Lung (tissue), 12 donors: ENCODE data around the gene CLEC11A. TPM values are rescaled to one million over a fixed set of nuclear protein-coding genes. Genes with fewer than 3 reads are reported as not detected.
A peak's percentile ranks its signal among the peaks of the same experiment; 100 is the strongest.

Source experiments
- ATAC-seq: fragments of 200-7000 bp; cut with Tn5 transposase; one replicate; pipeline ENCODE4 v1.9.1; 2020; ENCODE audit warnings: moderate number of reproducible peaks; ENCODE audit not compliant: insufficient read depth, low FRiP score
- DNase-seq, 3 donors: peaks; one replicate each; pipeline ENCODE4 v3.0.0-alpha.2; 2013 to 2017
- H3K27ac ChIP-seq, 2 donors: one replicate each; pipeline ENCODE4 v1.5.1; 2013; ENCODE audit warnings: mild to moderate bottlenecking in 2 of 2, moderate library complexity in 2 of 2, control low read depth in 1 of 2, inconsistent platforms in 1 of 2, low read depth in 1 of 2, low read length in 1 of 2
- H3K27me3 ChIP-seq, 3 donors: one replicate each; pipeline ENCODE4 v1.5.1; 2013; ENCODE audit warnings: low read length in 2 of 3; ENCODE audit not compliant: control insufficient read depth in 3 of 3, insufficient read depth in 3 of 3
- H3K36me3 ChIP-seq, 4 donors: one replicate each; pipeline ENCODE4 v1.5.1; 2013; ENCODE audit warnings: low read length in 4 of 4, mild to moderate bottlenecking in 1 of 4, moderate library complexity in 1 of 4; ENCODE audit not compliant: control insufficient read depth in 4 of 4, insufficient read depth in 4 of 4
- H3K4me1 ChIP-seq, 5 donors: one replicate each; pipeline ENCODE4 v1.5.1; 2013; ENCODE audit warnings: low read length in 5 of 5, mild to moderate bottlenecking in 2 of 5, moderate library complexity in 1 of 5; ENCODE audit not compliant: control insufficient read depth in 5 of 5, insufficient read depth in 5 of 5
- H3K4me3 ChIP-seq: one replicate; pipeline ENCODE4 v1.5.1; 2013; ENCODE audit warnings: mild to moderate bottlenecking, control low read depth, moderate library complexity
- H3K9ac ChIP-seq, 2 donors: one replicate each; pipeline ENCODE4 v1.5.1; 2013; ENCODE audit warnings: low read length in 2 of 2, control low read depth in 1 of 2; ENCODE audit not compliant: insufficient read depth in 1 of 2
- H3K9me3 ChIP-seq, 4 donors: one replicate each; pipeline ENCODE4 v1.5.1; 2013; ENCODE audit warnings: low read length in 3 of 4, mild to moderate bottlenecking in 1 of 4, moderate library complexity in 1 of 4; ENCODE audit not compliant: control insufficient read depth in 4 of 4, insufficient read depth in 3 of 4
- WGBS, 2 donors: extraction: QIAGEN DNeasy Blood & Tissue Kit; methylation state at CpG; one replicate each; pipeline ENCODE4 v1.1.7; 2013; 5-methylcytosine and 5-hydroxymethylcytosine counted together
- polyA plus RNA-seq, 2 donors: library from polyadenylated mRNA; stranded (reverse); fragments of 200-250 nt; gene quantifications; one replicate each; pipeline ENCODE4 v1.2.1, GENCODE V29; 2013
- total RNA-seq, 2 donors: library from RNA; depleted of rRNA in 1 of 2; stranded (reverse); fragments of >200 nt in 1 of 2; gene quantifications; one replicate each; pipeline ENCODE4 v1.2.1, GENCODE V29; 2014 to 2021
- TF ChIP-seq, protein P1 (sequence below): IDR thresholded peaks from 2 replicates; pipeline ENCODE4 v1.5.1; 2012; ENCODE audit warnings: mild to moderate bottlenecking; ENCODE audit errors: control extremely low read depth, extremely low read depth
- donor health status: control.
- donor health status: control.
- donor health status: Bipolar disorder and iron deficiency.
- donor health status: healthy.
- donor health status: DM: yes; HTN: yes; CAD: no.

Gene CLEC11A
- total and polyA plus RNA-seq, 4 donors: 7.7 to 24.6 (median 11.1) TPM

DNA sequence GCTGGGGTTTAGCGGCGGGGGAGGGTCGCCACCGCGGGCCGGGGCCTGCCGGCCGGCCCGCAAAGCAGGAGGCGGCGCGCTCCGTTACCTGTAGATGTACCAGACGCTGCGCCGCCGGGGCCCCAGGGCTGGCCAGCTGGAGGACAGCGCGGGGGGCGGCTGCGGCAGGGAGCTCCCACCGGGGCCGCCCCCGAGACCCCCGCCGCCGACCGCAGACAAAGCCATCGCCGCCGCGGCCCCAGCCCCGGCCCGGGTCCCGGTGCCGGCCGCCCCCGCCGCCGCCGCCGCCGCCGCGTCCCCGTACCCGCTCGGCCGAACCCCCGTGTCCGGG, 28.4 kb upstream of the CLEC11A start:
- Histone ChIP-seq H3K27me3 (peaks cover 11 to 51% (median 12%) of the 10 kb centered on the region in 3 donors), H3K9me3 (peaks cover 0 to 6% (median 0%) of the 10 kb centered on the region in 4 donors), H3K4me1 (no peaks in the 10 kb centered on the region), H3K9ac (no peak overlapping the region), H3K36me3 (no peaks in the 10 kb centered on the region), H3K27ac (no peak overlapping the region), H3K4me3 (no peak overlapping the region)
- DNase-seq (no peak), ATAC-seq (no peak)
- WGBS, 2 donors: 0 to 6% methylated on average over 21 to 51 of the region's 51 CpGs
- TF ChIP-seq, protein P1, sequence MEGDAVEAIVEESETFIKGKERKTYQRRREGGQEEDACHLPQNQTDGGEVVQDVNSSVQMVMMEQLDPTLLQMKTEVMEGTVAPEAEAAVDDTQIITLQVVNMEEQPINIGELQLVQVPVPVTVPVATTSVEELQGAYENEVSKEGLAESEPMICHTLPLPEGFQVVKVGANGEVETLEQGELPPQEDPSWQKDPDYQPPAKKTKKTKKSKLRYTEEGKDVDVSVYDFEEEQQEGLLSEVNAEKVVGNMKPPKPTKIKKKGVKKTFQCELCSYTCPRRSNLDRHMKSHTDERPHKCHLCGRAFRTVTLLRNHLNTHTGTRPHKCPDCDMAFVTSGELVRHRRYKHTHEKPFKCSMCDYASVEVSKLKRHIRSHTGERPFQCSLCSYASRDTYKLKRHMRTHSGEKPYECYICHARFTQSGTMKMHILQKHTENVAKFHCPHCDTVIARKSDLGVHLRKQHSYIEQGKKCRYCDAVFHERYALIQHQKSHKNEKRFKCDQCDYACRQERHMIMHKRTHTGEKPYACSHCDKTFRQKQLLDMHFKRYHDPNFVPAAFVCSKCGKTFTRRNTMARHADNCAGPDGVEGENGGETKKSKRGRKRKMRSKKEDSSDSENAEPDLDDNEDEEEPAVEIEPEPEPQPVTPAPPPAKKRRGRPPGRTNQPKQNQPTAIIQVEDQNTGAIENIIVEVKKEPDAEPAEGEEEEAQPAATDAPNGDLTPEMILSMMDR: no peak

DNA sequence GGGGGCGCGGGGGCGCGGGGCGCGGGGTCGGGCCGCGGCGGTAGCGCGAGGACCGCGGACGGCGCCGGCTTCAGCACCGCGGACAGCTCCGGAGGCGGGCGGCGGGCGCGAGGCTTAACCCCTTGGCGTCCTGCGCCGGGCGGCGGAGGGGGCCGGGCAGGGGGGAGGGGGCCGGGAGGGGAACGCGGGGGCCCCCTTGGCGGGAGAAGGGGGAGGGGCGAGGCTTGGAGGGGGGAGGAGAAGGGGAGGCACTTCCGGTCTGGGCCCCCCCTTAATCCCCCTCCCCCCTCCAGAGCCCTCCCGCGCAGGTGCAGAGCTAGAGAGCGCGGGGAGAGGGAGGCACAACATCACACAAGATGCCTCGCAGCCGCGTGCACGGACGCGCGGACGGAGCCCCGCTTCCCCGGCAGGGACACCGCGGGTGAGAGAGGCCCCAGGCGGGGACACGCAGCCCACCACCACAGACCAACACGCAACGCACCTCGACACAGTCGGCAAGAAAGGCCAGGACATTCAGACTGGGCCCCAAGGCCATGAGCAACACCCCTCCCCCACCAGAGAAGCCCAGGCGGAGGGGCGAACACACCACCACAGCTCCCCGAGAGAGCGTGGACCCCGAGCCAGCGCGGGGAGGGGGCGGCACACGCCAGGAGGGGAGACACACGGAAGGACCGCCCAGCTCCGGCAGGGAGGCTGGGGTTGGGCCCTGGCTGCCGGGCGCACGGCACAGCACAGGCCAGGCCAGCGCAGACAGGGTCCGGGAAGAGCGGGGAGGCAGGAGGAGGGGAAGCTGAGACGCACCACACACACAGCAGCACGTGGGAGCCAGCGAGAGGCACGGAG, 27.7 kb upstream of the CLEC11A start:
- Histone ChIP-seq H3K27ac (no peak overlapping the region), H3K4me3 (no peak overlapping the region), H3K36me3 (no peaks in the 10 kb centered on the region), H3K27me3 (peaks cover 11 to 49% (median 12%) of the 10 kb centered on the region in 3 donors), H3K9me3 (peaks cover 0 to 6% (median 0%) of the 10 kb centered on the region in 4 donors), H3K9ac (no peak overlapping the region), H3K4me1 (no peaks in the 10 kb centered on the region)
- TF ChIP-seq, protein P1: no peak
- WGBS, 2 donors: 3 to 4% methylated on average over 32 to 80 of the region's 81 CpGs
- DNase-seq (peak; percentile 38 to 49 (median 46)), ATAC-seq (no peak)

DNA sequence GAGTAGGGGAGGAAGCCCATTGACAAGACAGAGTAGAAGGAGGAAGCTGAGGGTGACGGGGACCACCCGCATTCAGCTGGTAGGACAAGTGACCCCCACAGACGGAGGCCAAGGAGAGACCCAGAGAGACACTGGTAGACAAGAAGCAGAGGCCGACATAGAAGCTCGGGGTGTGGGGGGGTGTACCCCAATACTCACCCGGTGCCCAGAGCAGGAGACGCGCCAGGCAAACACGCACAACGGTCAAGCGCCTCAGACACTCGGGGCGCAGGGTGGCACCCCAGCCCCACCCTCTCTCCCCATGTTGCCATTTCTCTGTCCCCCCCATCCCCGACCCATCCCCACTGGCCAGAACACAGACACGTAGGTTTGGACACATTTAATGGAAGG, 27.1 kb upstream of the CLEC11A start:
- Histone ChIP-seq H3K4me1 (no peaks in the 10 kb centered on the region), H3K27ac (no peak overlapping the region), H3K27me3 (peaks cover 10 to 43% (median 12%) of the 10 kb centered on the region in 3 donors), H3K9me3 (peaks cover 0 to 6% (median 0%) of the 10 kb centered on the region in 4 donors), H3K9ac (no peak overlapping the region), H3K4me3 (no peak overlapping the region), H3K36me3 (no peaks in the 10 kb centered on the region)
- no peak for DNase-seq
- no peak for ATAC-seq
- TF ChIP-seq, protein P1: no peak
- 57 to 58% methylated on average over 14 to 15 of the region's 15 CpGs for WGBS, 2 donors
